Vagina (tissue), 2 donors: ENCODE results near the gene MGMT. TPM values are rescaled to one million over a fixed set of nuclear protein-coding genes. Genes with fewer than 3 reads are reported as not detected.

Source experiments
- DNase-seq, 2 donors: peaks; one replicate each; pipeline ENCODE4 v3.0.0-alpha.2; 2017; ENCODE audit errors: extremely low spot score in 2 of 2
- H3K27ac ChIP-seq: fragments of 200-600 bp; sonication (generic); one replicate; pipeline ENCODE4 v1.5.1; 2019
- H3K27me3 ChIP-seq: fragments of 200-600 bp; sonication (generic); one replicate; pipeline ENCODE4 v1.5.1; 2019
- H3K36me3 ChIP-seq, 2 donors: fragments of 200-600 bp; sonication (generic); one replicate each; pipeline ENCODE4 v1.5.1; 2017 to 2019
- H3K4me1 ChIP-seq: fragments of 200-600 bp; sonication (generic); one replicate; pipeline ENCODE4 v1.5.1; 2019
- H3K4me3 ChIP-seq, 2 donors: fragments of 200-600 bp; sonication (generic); 1 replicate in 1 of 2; 2 replicates in 1 of 2; pipeline ENCODE4 v1.5.1; 2016 to 2019
- H3K9me3 ChIP-seq: fragments of 200-600 bp; sonication (generic); one replicate; pipeline ENCODE4 v1.5.1; 2019
- POLR2A ChIP-seq, 2 donors: fragments of 450-650 bp; IDR thresholded peaks; one replicate each; pipeline ENCODE4 v1.6.1; 2017; ENCODE audit warnings: antibody characterized with exemption in 2 of 2, mild to moderate bottlenecking in 2 of 2, moderate library complexity in 2 of 2
- POLR2AphosphoS5 ChIP-seq, 2 donors: sonication (generic); formaldehyde crosslinking; IDR thresholded peaks; one replicate each; pipeline ENCODE4 v1.9.0; 2017; ENCODE audit warnings: antibody characterized with exemption in 2 of 2, mild to moderate bottlenecking in 2 of 2, low read depth in 1 of 2; ENCODE audit not compliant: insufficient read depth in 1 of 2
- intact Hi-C: fragments of 100-400 bp; cut with DNase I; formaldehyde crosslinking; loops from one replicate; pipeline ENCODE4 v1.15.1; 2023
- total RNA-seq: library from RNA; depleted of rRNA; stranded (reverse); fragments of >200 nt; gene quantifications from one replicate; pipeline ENCODE4 v1.2.3, GENCODE V29; 2016
- TF ChIP-seq, protein P1 (sequence below), 3 experiments: fragments of 450-650 bp in 2 of 3; fragments of 200-600 bp in 1 of 3; sonication (generic) in 1 of 3; IDR thresholded peaks; one replicate each; pipeline ENCODE4 v1.5.1; 2017 to 2019; ENCODE audit warnings: antibody characterized with exemption in 3 of 3, mild to moderate bottlenecking in 2 of 3, moderate library complexity in 2 of 3

Gene MGMT
- total RNA-seq, 1 donor from 2014 or later, result 16.0 TPM

DNA sequence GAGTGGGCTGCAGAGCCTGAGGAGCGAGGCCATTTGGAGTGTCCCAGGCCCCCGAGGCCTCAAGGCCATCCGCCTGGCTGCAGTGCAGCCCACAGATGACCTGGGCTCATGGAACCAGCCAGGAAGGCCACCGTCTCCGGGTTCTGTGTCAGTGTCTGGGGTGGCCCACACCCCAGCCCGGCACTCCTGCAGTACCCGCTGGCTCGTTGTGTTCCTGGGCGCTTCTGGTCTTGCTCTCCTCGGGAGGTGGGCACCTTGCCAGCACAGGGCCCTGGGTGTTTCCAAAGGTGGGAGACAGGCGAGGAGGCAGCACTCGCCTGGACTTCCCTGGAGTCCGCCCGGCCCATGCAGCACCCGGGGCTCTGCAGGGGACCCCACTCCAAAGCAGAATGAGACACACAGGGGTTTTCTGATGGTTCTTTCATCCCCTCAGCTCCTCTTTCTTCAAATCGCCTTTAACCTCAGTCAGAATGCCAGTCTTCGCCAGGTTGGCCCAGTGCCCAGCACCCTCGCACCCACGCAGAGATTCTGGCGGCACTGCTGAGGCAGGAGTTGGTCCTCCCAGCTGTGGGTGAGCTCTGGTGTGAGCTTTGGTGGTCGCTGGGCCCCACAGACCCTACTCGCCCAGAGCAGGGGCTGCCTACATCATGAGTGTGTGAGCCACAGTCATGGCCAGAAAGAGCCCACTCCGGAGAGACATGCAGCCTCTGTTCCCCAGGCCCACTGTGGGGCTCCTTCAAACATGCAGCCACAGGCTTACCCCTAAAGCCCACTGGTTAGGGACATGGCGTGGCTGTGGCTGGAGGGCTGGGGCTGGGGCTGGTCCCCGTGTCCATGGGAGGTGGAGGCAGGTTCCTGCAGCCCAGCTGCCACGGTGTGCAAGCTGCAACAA lies 341.3 kb downstream of the MGMT start:
- Histone ChIP-seq H3K4me3 (no peak overlapping the region), H3K27me3 (no peaks in the 10 kb centered on the region), H3K4me1 (no peaks in the 10 kb centered on the region), H3K9me3 (no peaks in the 10 kb centered on the region), H3K27ac (no peak overlapping the region), H3K36me3 (no peaks in the 10 kb centered on the region)
- no peak for TF ChIP-seq POLR2A (IDR thresholded peaks at IDR 0.05)
- TF ChIP-seq, protein P1, sequence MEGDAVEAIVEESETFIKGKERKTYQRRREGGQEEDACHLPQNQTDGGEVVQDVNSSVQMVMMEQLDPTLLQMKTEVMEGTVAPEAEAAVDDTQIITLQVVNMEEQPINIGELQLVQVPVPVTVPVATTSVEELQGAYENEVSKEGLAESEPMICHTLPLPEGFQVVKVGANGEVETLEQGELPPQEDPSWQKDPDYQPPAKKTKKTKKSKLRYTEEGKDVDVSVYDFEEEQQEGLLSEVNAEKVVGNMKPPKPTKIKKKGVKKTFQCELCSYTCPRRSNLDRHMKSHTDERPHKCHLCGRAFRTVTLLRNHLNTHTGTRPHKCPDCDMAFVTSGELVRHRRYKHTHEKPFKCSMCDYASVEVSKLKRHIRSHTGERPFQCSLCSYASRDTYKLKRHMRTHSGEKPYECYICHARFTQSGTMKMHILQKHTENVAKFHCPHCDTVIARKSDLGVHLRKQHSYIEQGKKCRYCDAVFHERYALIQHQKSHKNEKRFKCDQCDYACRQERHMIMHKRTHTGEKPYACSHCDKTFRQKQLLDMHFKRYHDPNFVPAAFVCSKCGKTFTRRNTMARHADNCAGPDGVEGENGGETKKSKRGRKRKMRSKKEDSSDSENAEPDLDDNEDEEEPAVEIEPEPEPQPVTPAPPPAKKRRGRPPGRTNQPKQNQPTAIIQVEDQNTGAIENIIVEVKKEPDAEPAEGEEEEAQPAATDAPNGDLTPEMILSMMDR (IDR thresholded peaks at IDR 0.05), result no peak
- no peak for TF ChIP-seq POLR2AphosphoS5 (IDR thresholded peaks at IDR 0.05; ENCODE audit: insufficient read depth in 1 of 2, low read depth in 1 of 2)
- DNase-seq, result peak in 1 of 2 donors; percentile 91
- intact Hi-C loops, result no loop called here

DNA sequence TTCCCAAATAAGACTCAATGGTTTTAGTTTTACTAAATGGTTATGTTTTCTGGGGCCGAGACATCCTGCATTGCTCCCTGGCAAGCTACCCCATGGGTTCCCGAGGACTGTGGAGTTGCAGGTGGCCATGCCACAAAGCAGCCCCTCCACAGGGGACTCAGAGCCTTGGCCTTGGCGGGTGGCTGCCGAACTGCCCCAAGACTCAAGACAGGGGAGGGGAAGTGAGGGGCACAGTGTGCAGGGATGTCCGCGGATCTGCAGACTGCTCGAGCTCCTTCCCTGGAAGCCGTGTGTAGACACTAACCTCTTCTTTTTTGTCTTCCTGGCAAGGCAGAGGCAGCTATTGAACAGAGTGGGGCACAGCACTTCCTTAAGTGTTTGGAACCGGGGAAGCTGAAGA lies 342.4 kb downstream of the MGMT start:
- no peaks in the 10 kb centered on the region for H3K27me3 ChIP-seq
- no peaks in the 10 kb centered on the region for H3K36me3 ChIP-seq
- H3K4me1 ChIP-seq, result no peaks in the 10 kb centered on the region
- DNase-seq, result peak; percentile 71 to 85
- no peak overlapping the region for H3K27ac ChIP-seq
- H3K9me3 ChIP-seq, result no peaks in the 10 kb centered on the region
- TF ChIP-seq POLR2AphosphoS5 (IDR thresholded peaks at IDR 0.05; ENCODE audit: insufficient read depth in 1 of 2, low read depth in 1 of 2) (no peak), POLR2A (IDR thresholded peaks at IDR 0.05) (no peak)
- TF ChIP-seq, protein P1 (IDR thresholded peaks at IDR 0.05), result no peak
- intact Hi-C loops, result no loop called here
- H3K4me3 ChIP-seq, result no peak overlapping the region

DNA sequence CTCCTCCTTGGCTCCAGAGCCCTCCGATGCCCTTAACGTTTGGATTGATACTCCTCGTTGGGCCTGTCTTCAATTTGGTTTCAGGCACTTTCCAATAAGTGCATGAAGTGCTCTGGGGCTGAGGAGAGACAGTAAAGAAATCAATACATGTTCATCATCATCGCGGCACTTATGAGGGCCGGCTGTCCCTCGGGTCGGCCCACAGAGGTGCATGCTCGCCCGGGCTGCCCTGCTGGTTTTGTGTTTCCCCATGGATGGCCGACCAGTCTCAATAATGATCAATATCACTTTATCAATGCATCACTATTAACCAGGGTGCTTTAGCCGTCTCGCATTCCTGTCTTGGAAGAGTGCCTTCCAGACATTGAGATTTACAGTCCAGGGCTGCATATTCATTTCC lies 342.8 kb downstream of the MGMT start:
- H3K4me1 ChIP-seq, result no peaks in the 10 kb centered on the region
- no peak overlapping the region for H3K27ac ChIP-seq
- no peak for TF ChIP-seq POLR2AphosphoS5 (IDR thresholded peaks at IDR 0.05; ENCODE audit: insufficient read depth in 1 of 2, low read depth in 1 of 2)
- TF ChIP-seq POLR2A (IDR thresholded peaks at IDR 0.05), result no peak
- TF ChIP-seq, protein P1 (IDR thresholded peaks at IDR 0.05), result no peak
- no peak overlapping the region for H3K4me3 ChIP-seq
- peak; percentile 44 to 55 for DNase-seq
- H3K9me3 ChIP-seq, result no peaks in the 10 kb centered on the region
- intact Hi-C loops, result no loop called here
- H3K36me3 ChIP-seq, result no peaks in the 10 kb centered on the region
- H3K27me3 ChIP-seq, result no peaks in the 10 kb centered on the region

DNA sequence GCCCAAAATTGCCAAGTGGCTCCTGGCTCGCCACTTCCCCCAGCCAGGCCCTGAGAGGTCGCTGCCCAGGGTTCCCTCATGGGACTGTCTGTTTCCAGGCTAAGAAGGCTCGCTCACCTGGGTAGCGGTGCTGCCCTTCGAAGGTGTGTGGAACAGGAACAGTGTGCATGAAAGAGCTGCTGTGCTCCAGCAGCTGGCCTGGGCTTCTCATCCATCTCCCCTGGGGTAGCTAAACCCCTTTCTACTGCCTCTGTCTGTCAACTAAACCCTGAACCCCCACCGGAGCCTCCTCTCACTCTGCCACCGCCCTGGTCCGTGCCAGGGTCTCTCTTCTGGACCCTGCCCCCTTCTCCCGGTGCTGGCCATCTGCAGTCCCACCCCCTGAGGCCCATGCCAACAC lies 344.2 kb downstream of the MGMT start:
- intact Hi-C loops, result no loop called here
- no peak overlapping the region for H3K4me3 ChIP-seq
- no peaks in the 10 kb centered on the region for H3K27me3 ChIP-seq
- H3K4me1 ChIP-seq, result no peaks in the 10 kb centered on the region
- TF ChIP-seq, protein P1 (IDR thresholded peaks at IDR 0.05), result no peak
- TF ChIP-seq POLR2A (IDR thresholded peaks at IDR 0.05) (no peak), POLR2AphosphoS5 (IDR thresholded peaks at IDR 0.05; ENCODE audit: insufficient read depth in 1 of 2, low read depth in 1 of 2) (no peak)
- DNase-seq, result peak; percentile 77 to 79
- no peaks in the 10 kb centered on the region for H3K9me3 ChIP-seq
- H3K36me3 ChIP-seq, result no peaks in the 10 kb centered on the region
- H3K27ac ChIP-seq, result no peak overlapping the region

DNA sequence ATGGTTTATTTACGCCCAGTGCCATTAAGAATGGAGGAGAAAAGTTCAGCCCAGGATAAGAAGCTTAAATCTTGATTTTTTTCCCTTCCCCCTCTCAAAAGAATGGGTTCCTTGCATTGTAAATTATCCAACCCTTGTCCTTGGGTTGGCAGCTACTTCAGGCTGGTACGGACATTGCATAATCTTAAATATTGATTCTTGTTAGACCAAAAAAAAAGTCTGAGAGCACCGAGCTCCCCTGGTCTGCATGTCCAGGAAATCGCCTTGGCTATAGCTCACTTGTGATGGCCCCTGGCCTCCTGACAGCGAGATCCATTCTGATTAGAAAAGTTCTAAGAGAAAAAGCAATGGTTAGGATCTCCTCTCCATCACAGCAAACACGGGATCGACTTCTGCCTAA lies 345.4 kb downstream of the MGMT start:
- no peak overlapping the region for H3K27ac ChIP-seq
- intact Hi-C loops, result no loop called here
- TF ChIP-seq POLR2A (IDR thresholded peaks at IDR 0.05) (no peak), POLR2AphosphoS5 (IDR thresholded peaks at IDR 0.05; ENCODE audit: insufficient read depth in 1 of 2, low read depth in 1 of 2) (no peak)
- TF ChIP-seq, protein P1 (IDR thresholded peaks at IDR 0.05), result no peak
- DNase-seq, result no peak
- no peaks in the 10 kb centered on the region for H3K36me3 ChIP-seq
- H3K27me3 ChIP-seq, result no peaks in the 10 kb centered on the region
- H3K4me1 ChIP-seq, result no peaks in the 10 kb centered on the region
- H3K9me3 ChIP-seq, result no peaks in the 10 kb centered on the region
- H3K4me3 ChIP-seq, result no peak overlapping the region
